PC-3 (cell line): ENCODE data around the gene KCNS3.
"Not testable (repeated sequence)": the region's sequence is repeated elsewhere in the genome, so short reads cannot be mapped to it uniquely, and the experiment has no call there.

ENCODE experiments used
- EZH2 ChIP-seq: fragments of 300-600 bp; sonication (generic); IDR thresholded peaks from one replicate; pipeline ENCODE4 v1.6.1; 2017; ENCODE audit warnings: antibody characterized with exemption, mild to moderate bottlenecking, low read length; ENCODE audit not compliant: unreplicated experiment
- EZH2phosphoT487 ChIP-seq: fragments of 300-600 bp; sonication (generic); IDR thresholded peaks from 2 replicates; pipeline ENCODE4 v1.6.1; 2018; ENCODE audit warnings: mild to moderate bottlenecking, antibody characterized with exemption, low read length, borderline replicate concordance
- TF ChIP-seq, protein P1 (sequence below): fragments of 300-600 bp; sonication (generic); conservative IDR thresholded peaks from 2 replicates; pipeline ENCODE4 v1.5.1; 2017; ENCODE audit warnings: antibody characterized with exemption, low read depth, mild to moderate bottlenecking, low read length

DNA sequence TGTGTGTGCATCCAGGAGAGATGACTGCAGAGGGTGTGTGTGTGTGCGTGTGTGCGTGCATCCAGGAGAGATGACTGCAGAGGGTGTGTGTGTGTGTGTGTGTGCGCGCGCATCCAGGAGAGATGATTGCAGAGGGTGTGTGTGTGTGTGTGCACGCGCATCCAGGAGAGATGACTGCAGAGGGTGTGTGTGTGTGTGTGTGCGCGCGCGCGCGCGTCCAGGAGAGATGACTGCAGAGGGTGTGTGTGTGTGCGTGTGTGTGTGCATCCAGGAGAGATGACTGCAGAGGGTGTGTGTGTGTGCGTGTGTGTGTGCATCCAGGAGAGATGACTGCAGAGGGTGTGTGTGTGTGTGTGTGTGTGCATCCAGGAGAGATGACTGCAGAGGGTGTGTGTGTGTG, 85.1 kb downstream of the KCNS3 start:
- TF ChIP-seq, protein P1, sequence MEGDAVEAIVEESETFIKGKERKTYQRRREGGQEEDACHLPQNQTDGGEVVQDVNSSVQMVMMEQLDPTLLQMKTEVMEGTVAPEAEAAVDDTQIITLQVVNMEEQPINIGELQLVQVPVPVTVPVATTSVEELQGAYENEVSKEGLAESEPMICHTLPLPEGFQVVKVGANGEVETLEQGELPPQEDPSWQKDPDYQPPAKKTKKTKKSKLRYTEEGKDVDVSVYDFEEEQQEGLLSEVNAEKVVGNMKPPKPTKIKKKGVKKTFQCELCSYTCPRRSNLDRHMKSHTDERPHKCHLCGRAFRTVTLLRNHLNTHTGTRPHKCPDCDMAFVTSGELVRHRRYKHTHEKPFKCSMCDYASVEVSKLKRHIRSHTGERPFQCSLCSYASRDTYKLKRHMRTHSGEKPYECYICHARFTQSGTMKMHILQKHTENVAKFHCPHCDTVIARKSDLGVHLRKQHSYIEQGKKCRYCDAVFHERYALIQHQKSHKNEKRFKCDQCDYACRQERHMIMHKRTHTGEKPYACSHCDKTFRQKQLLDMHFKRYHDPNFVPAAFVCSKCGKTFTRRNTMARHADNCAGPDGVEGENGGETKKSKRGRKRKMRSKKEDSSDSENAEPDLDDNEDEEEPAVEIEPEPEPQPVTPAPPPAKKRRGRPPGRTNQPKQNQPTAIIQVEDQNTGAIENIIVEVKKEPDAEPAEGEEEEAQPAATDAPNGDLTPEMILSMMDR = not testable (repeated sequence)
- TF ChIP-seq EZH2, EZH2phosphoT487: not testable (repeated sequence)
